Measurements from ENCODE around the gene PPM1M.

- no peak for TF ChIP-seq NBN (IDR thresholded peaks at IDR 0.05)
- TF ChIP-seq CTCF (IDR thresholded peaks at IDR 0.05 in 2 of 3, conservative IDR thresholded peaks at IDR 0.05 in 1 of 3; ENCODE audit: control insufficient read depth in 2 of 3, extremely low read depth in 1 of 3, insufficient read depth in 1 of 3, low read depth in 3 of 3, low read length in 3 of 3): no peak
- TF ChIP-seq REST (IDR thresholded peaks at IDR 0.05; ENCODE audit: low read depth, low read length): no peak
- TF ChIP-seq MTA2 (IDR thresholded peaks at IDR 0.05; ENCODE audit: low read depth): no peak
- TF ChIP-seq SRF (IDR thresholded peaks at IDR 0.05; ENCODE audit: low read depth in 2 of 2, low read length in 2 of 2): no peak
- no peak for TF ChIP-seq ZNF207 (IDR thresholded peaks at IDR 0.05; ENCODE audit: borderline replicate concordance)
- no peak for TF ChIP-seq ELK1 (IDR thresholded peaks at IDR 0.05; ENCODE audit: low read depth, low read length)
- peak; percentile 83 for TF ChIP-seq POLR2A (IDR thresholded peaks at IDR 0.05; ENCODE audit: low read depth, low read length)
- no peak for TF ChIP-seq ETV6 (conservative IDR thresholded peaks at IDR 0.05 in 1 of 2, IDR thresholded peaks at IDR 0.05 in 1 of 2; ENCODE audit: borderline replicate concordance in 1 of 2, low read depth in 1 of 2)
- no peak; the same call in 1 of the 2 replicates for TF ChIP-seq YY1 (IDR thresholded peaks at IDR 0.05; ENCODE audit: low read depth, low read length)
These were observed 31.8 kb downstream of the PPM1M start for GRCh38 chr3:52277071-52277964.
